ENCODE measurements around the gene KIR3DL2.

DNA sequence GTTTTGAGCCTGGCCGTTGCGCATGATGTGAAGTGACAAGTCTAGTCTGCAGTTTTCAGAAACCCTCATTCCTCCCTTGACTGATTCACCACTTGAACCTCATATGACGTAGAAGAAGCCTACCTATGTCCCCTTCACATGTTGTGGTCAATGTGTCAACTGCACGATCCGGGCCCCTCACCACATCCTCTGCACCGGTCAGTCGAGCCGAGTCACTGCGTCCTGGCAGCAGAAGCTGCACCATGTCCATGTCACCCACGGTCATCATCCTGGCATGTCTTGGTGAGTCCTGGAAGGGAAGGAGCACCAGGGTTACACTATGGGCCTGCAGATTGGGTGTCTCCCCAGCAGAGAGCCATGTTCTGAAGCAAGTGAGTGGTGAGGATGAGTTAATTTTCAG, 46.8 kb upstream of the KIR3DL2 start, which contains the start of gene KIR2DL4:
- TF ChIP-seq, protein P1, sequence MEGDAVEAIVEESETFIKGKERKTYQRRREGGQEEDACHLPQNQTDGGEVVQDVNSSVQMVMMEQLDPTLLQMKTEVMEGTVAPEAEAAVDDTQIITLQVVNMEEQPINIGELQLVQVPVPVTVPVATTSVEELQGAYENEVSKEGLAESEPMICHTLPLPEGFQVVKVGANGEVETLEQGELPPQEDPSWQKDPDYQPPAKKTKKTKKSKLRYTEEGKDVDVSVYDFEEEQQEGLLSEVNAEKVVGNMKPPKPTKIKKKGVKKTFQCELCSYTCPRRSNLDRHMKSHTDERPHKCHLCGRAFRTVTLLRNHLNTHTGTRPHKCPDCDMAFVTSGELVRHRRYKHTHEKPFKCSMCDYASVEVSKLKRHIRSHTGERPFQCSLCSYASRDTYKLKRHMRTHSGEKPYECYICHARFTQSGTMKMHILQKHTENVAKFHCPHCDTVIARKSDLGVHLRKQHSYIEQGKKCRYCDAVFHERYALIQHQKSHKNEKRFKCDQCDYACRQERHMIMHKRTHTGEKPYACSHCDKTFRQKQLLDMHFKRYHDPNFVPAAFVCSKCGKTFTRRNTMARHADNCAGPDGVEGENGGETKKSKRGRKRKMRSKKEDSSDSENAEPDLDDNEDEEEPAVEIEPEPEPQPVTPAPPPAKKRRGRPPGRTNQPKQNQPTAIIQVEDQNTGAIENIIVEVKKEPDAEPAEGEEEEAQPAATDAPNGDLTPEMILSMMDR (IDR thresholded peaks at IDR 0.05): no peak
- TF ChIP-seq POLR2A (IDR thresholded peaks at IDR 0.05) (no peak), POLR2AphosphoS5 (IDR thresholded peaks at IDR 0.05) (no peak), EP300 (IDR thresholded peaks at IDR 0.05) (no peak)

All from gastroesophageal sphincter (tissue), 3 donors.